ENCODE measurements around the gene SLC25A48.

Gene SLC25A48

DNA sequence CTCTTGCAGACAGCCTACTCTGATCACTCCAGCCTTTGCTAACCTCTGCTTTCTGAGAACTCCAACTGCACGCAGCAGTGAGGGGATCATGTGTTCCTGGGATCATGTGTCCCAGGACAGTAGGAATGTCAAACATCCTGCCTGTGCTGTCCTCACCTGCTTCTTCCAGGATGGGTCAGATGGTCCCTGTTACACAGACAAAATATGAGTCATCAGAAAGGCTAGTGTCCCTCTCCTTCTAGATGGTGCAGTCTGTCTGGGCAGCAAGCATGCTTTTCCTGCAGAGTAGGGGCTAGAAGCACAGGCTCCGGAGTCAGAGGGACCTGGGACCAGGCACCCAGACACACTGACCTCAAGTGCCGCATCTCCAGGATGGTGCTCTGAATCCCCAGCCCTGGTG lies 20.1 kb upstream of the SLC25A48 start:
- DNase-seq (ENCODE audit: low read depth, low spot score), result no peak
- H3K4me3 ChIP-seq (ENCODE audit: low read depth, low read length), result no peak overlapping the region
- ChIA-PET CTCF (no interaction called here), POLR2A (no interaction called here)
- TF ChIP-seq, protein P1, sequence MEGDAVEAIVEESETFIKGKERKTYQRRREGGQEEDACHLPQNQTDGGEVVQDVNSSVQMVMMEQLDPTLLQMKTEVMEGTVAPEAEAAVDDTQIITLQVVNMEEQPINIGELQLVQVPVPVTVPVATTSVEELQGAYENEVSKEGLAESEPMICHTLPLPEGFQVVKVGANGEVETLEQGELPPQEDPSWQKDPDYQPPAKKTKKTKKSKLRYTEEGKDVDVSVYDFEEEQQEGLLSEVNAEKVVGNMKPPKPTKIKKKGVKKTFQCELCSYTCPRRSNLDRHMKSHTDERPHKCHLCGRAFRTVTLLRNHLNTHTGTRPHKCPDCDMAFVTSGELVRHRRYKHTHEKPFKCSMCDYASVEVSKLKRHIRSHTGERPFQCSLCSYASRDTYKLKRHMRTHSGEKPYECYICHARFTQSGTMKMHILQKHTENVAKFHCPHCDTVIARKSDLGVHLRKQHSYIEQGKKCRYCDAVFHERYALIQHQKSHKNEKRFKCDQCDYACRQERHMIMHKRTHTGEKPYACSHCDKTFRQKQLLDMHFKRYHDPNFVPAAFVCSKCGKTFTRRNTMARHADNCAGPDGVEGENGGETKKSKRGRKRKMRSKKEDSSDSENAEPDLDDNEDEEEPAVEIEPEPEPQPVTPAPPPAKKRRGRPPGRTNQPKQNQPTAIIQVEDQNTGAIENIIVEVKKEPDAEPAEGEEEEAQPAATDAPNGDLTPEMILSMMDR (IDR thresholded peaks at IDR 0.05; ENCODE audit: insufficient read depth, low read length, missing control alignments), result no peak

DNA sequence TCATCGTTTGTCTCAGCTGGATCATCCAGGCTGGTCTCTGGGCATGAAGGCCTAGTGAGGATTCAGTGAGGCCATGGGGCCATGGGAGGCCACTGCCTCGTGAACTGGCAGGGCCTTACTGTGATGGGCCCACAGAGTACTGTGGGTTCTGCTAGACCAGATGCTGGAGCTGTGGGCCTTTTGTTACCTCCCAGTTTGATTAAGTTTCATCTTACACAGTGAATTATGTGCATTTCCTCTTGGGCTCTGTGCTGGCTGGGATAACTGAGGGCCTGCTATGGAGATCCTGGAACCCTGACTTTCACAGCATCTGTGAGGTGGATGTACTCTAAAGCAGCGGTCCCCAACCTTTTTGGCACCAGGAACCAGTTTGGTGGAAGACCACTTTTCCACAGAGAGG lies 19.7 kb upstream of the SLC25A48 start:
- POLR2A ChIA-PET, result no interaction called here
- CTCF ChIA-PET, result no interaction called here
- DNase-seq (ENCODE audit: low read depth, low spot score), result no peak
- H3K4me3 ChIP-seq (ENCODE audit: low read depth, low read length), result no peak overlapping the region
- TF ChIP-seq, protein P1 (IDR thresholded peaks at IDR 0.05; ENCODE audit: insufficient read depth, low read length, missing control alignments), result no peak

DNA sequence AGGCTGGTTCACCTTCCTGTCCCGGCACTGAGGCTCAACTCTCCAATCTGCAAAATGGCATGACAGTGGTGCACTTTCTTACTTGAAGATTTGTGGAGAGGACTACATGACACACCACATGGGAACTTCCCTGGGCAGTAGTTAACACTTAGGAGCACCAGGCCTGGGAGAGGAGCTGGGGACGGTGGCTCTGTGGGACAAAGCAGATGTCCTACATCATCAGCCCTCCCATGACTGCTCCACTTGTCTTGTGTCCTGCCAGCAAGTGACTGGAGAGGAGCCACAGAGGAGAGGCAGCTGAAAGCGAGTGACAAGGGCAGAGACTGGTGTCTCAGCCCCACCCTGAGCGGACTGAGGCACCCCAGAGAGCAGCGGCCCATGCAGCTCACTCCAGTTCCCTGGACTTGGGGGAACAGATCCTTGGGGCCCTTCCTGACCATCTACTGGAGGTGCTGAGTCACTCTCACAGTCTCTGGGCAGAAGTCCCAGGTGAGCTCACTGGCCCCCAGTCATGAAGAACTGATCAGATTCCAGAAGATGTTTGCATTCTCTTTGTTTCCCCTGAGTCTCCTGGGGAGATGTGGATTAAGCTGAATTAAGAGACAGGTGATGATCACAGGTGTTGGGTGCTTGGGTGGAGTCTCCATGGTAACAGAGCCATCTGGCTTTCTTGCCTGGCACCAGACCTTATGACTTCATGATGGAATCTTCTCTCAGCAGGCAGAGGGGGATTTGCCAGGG lies 13.2 kb upstream of the SLC25A48 start:
- ChIA-PET POLR2A (no interaction called here), CTCF (interaction anchor here (1.2 to 6.0 kb wide), 3 partner anchors 8 to 269 kb away, joined by 3 to 35 read pairs (median 10); no protein-coding TSS in a partner anchor)
- H3K4me3 ChIP-seq (ENCODE audit: low read depth, low read length), result no peak overlapping the region
- TF ChIP-seq, protein P1 (IDR thresholded peaks at IDR 0.05; ENCODE audit: insufficient read depth, low read length, missing control alignments), result no peak
- no peak for DNase-seq (ENCODE audit: low read depth, low spot score)

DNA sequence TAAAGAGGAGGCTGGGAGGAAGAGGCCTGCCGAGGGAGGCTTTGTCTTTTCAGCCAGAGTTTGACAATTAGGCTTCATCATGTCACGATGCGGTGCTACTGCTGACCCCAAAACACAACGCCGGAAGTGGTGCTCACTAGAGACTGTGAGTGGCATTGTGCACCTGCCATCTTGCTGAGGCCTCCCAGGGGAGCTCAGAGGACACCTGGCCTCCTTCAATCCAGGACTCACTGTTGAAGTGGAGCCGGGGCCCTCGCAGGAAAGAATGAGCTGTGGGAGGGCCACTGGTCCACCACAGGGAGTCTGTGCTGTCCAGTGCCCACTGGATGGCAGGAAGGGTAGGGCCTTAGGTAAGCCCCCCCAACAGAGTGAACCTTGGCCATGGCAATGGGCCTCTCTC lies 12.7 kb upstream of the SLC25A48 start:
- ChIA-PET CTCF (interaction anchor here (1.2 to 6.0 kb wide), 3 partner anchors 7 to 269 kb away, joined by 3 to 35 read pairs (median 10); no protein-coding TSS in a partner anchor), POLR2A (no interaction called here)
- TF ChIP-seq, protein P1 (IDR thresholded peaks at IDR 0.05; ENCODE audit: insufficient read depth, low read length, missing control alignments), result no peak
- no peak for DNase-seq (ENCODE audit: low read depth, low spot score)
- no peak overlapping the region for H3K4me3 ChIP-seq (ENCODE audit: low read depth, low read length)

DNA sequence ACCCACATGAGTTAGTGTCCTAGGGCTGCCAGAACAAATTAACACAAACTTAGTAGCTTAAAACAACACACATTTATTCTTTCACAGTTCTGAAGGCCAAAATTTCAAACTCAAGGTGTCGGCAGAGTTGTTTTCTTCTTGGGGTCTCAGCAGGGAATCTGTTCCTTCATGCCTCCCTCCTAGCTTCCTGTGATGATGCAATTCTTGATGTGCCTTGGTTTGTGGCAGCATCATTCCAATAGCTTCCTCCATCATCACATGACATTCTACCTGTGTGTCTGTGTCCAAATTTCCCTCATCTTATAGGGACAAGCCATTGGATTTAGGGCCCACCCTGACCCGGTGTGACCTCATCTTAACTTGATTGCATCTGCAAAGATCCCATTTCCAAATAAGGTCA lies 12.2 kb upstream of the SLC25A48 start:
- CTCF ChIA-PET, result interaction anchor here (1.2 to 2.4 kb wide), 3 partner anchors 257 to 270 kb away, joined by 3 to 10 read pairs (median 3); no protein-coding TSS in a partner anchor
- DNase-seq (ENCODE audit: low read depth, low spot score), result no peak
- TF ChIP-seq, protein P1 (IDR thresholded peaks at IDR 0.05; ENCODE audit: insufficient read depth, low read length, missing control alignments), result no peak
- POLR2A ChIA-PET, result no interaction called here
- no peak overlapping the region for H3K4me3 ChIP-seq (ENCODE audit: low read depth, low read length)

DNA sequence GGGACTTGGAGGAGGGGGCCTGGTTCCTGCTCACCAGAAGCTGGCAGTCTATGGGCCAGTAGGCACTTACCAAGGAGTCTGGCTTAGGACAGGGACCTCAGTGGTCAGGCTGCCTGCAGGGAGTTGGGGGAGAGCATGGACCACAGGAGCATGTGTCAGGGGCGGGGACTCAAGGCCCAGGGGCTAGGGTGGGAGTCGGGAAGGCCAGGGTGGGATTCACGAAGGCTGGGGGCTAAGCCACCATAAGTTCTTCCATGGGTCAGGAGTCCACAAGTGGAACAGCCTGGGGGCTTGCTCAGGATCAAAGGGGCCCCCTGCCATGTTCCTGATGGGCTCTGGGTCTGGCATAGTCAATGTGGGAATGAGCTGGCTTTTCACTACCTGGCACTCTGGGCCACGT lies 11.5 kb upstream of the SLC25A48 start:
- CTCF ChIA-PET, result interaction anchor here (1.5 to 2.4 kb wide), 2 partner anchors 258 to 262 kb away, joined by 3 to 10 read pairs; no protein-coding TSS in a partner anchor
- TF ChIP-seq, protein P1 (IDR thresholded peaks at IDR 0.05; ENCODE audit: insufficient read depth, low read length, missing control alignments), result no peak
- DNase-seq (ENCODE audit: low read depth, low spot score), result no peak
- POLR2A ChIA-PET, result no interaction called here
- no peak overlapping the region for H3K4me3 ChIP-seq (ENCODE audit: low read depth, low read length)

All from AG04449 (cell line).